K562 (cell line): ENCODE measurements around the gene TIMM44. TPM values are rescaled to one million over a fixed set of nuclear protein-coding genes. Genes with fewer than 3 reads are reported as not detected.

Source experiments
- BHLHE40 ChIP-seq: IDR thresholded peaks from 2 replicates; pipeline ENCODE4 v1.6.1; 2011; ENCODE audit warnings: low read length, improper control_type of control experiment
- CXXC5 ChIP-seq: fragments of 250-450 bp; sonication (Bioruptor Pico); IDR thresholded peaks from 2 replicates; pipeline ENCODE4 v1.8.0; 2022; ENCODE audit warnings: inconsistent platforms, mild to moderate bottlenecking, moderate library complexity
- DPF2 ChIP-seq: fragments of 450-650 bp; IDR thresholded peaks from 2 replicates; pipeline ENCODE4 v1.6.1; 2016
- E2F3 ChIP-seq: fragments of 250-450 bp; sonication (Bioruptor Pico); IDR thresholded peaks from 2 replicates; pipeline ENCODE4 v1.4.0; 2020; ENCODE audit warnings: mild to moderate bottlenecking
- ERF ChIP-seq: fragments of 450-650 bp; formaldehyde crosslinking; IDR thresholded peaks from 2 replicates; pipeline ENCODE4 v1.4.0; 2020; ENCODE audit warnings: mild to moderate bottlenecking, mixed read lengths
- HLTF ChIP-seq: fragments of 450-650 bp; IDR thresholded peaks from 2 replicates; pipeline ENCODE4 v1.6.1; 2016
- HNRNPK ChIP-seq: fragments of 200-400 bp; formaldehyde crosslinking; IDR thresholded peaks from one replicate; pipeline ENCODE4 v1.6.1; 2018; ENCODE audit warnings: mild to moderate bottlenecking, low read depth, low read length; ENCODE audit not compliant: poor library complexity, severe bottlenecking
- IRF2 ChIP-seq: sonication (generic); formaldehyde crosslinking; IDR thresholded peaks from 2 replicates; pipeline ENCODE4 v1.8.1; 2022; ENCODE audit warnings: mild to moderate bottlenecking, missing genetic modification reagents
- OTX1 ChIP-seq: fragments of 450-650 bp; formaldehyde crosslinking; IDR thresholded peaks from 2 replicates; pipeline ENCODE4 v1.4.0; 2022; ENCODE audit warnings: mild to moderate bottlenecking
- POLR2B ChIP-seq: fragments of 450-650 bp; IDR thresholded peaks from 2 replicates; pipeline ENCODE4 v1.6.1; 2018; ENCODE audit warnings: low read depth; ENCODE audit not compliant: partially characterized antibody
- SAFB ChIP-seq: fragments of 200-400 bp; formaldehyde crosslinking; IDR thresholded peaks from 2 replicates; pipeline ENCODE4 v1.6.1; 2017; ENCODE audit warnings: low read depth, low read length, borderline replicate concordance
- SMARCE1 ChIP-seq: fragments of 450-650 bp; IDR thresholded peaks from 2 replicates; pipeline ENCODE4 v1.7.1; 2016; ENCODE audit warnings: mild to moderate bottlenecking
- SREBF2 ChIP-seq: sonication (generic); formaldehyde crosslinking; IDR thresholded peaks from 2 replicates; pipeline ENCODE4 v1.4.0; 2020; ENCODE audit warnings: mild to moderate bottlenecking, missing genetic modification reagents
- TEAD1 ChIP-seq, 2 experiments: fragments of 450-650 bp in 1 of 2; sonication (generic) in 1 of 2; formaldehyde crosslinking; IDR thresholded peaks; 2 replicates each; pipeline versions ENCODE4 v1.4.0 to v1.8.0; 2020 to 2022; ENCODE audit warnings: mild to moderate bottlenecking in 2 of 2, missing genetic modification reagents in 1 of 2
- ZMIZ1 ChIP-seq, 2 experiments: fragments of 150-350 bp in 1 of 2; IDR thresholded peaks; 2 replicates each; pipeline ENCODE4 v1.6.1; 2012 to 2016; ENCODE audit warnings: low read depth in 2 of 2, low read length in 2 of 2, mild to moderate bottlenecking in 1 of 2, moderate library complexity in 1 of 2
- ZNF12 ChIP-seq: sonication (generic); formaldehyde crosslinking; IDR thresholded peaks from 2 replicates; pipeline ENCODE4 v1.4.0; 2020; ENCODE audit warnings: mild to moderate bottlenecking, missing genetic modification reagents
- ZNF282 ChIP-seq: sonication (generic); formaldehyde crosslinking; IDR thresholded peaks from 2 replicates; pipeline ENCODE4 v1.8.1; 2023; ENCODE audit warnings: missing genetic modification reagents
- ZNF41 ChIP-seq: fragments of 250-450 bp; sonication (Bioruptor Pico); conservative IDR thresholded peaks from 2 replicates; pipeline ENCODE4 v1.4.0; 2020; ENCODE audit warnings: mild to moderate bottlenecking
- polyA plus RNA-seq, 8 experiments: library from polyadenylated mRNA; depleted of rRNA in 4 of 8; stranded (reverse) in 5 of 8; unstranded in 3 of 8; fragments of >200 nt; fragmentation: Nextera tagmentation in 2 of 8; fragmentation: Illumina TruSeq in 1 of 8; extraction: Ambion mirVana in 2 of 8; extraction: Trizol in 1 of 8; gene quantifications; 2 replicates each; pipeline versions ENCODE4 v1.2.1 to v1.2.3, GENCODE V29; 2011 to 2014; ENCODE audit warnings: inconsistent platforms in 1 of 8, missing spikeins in 1 of 8
- total RNA-seq, 7 experiments: library from RNA; depleted of rRNA in 6 of 7; stranded (reverse); fragments of >200 nt in 6 of 7; fragmentation: Illumina TruSeq in 2 of 7; extraction: Trizol in 2 of 7; gene quantifications; 2 replicates each; pipeline versions ENCODE4 v1.2.1 to v1.2.3, GENCODE V29; 2011 to 2021; ENCODE audit warnings: low replicate concordance in 1 of 7
- TF ChIP-seq, protein P1 (sequence below): fragments of 250-450 bp; sonication (Bioruptor Pico); IDR thresholded peaks from 2 replicates; pipeline ENCODE4 v1.4.0; 2020

Gene TIMM44
- total and polyA plus RNA-seq, 9 of the 15 experiments (the other 6 are each of a cell fraction or from before 2014, with no cell fraction given), result 10.3 to 231 (median 89.3) TPM

DNA sequence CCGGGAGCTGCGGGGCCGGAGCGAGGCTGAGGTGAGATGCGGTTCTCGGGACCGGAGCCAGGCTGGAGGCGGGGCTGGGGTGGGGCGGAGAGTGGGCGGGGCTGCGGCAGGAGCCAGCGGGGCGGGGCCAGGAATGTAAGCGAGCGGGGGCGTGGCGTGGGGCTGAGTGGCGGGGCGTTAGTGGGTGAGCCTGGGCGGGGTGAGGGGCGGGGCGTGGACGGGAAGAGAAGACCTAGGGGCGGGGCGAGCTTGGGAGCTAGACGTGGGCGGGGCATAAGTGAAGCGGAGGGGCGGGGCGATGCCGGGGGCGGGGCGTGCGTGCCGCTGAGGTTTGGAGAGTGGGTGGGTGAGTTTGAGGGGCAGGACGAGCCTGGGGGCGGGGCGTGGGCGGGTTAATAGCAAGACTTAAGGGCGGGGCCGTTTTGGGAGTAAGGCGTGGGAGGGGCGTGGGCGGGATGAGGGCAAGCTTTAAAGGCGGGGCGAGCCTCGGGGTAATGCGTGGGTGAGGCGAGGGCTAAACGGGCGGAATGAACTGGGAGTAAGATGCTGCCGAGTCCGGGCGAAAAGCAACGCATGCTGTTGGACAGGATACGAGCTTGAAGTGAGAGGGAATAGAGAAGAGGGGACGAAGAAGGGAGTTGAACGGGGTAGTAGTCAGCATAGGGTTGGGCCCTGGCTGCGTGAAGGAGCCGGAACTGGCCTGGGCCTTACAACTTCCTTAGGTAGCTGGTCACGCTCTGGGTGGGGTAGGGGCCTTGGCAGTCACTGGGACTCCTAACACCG lies 22.8 kb downstream of the TIMM44 start (continued):
- TF ChIP-seq ZMIZ1 (IDR thresholded peaks at IDR 0.05; ENCODE audit: low read depth in 2 of 2, low read length in 2 of 2) (0 out of 4 replicates have a peak, but pooled peaks of 1 of the 2 experiments have one; percentile 31), SMARCE1 (0 out of 2 replicates have a peak, but pooled peaks have one; percentile 37), HNRNPK (no peak), SAFB (no peak), CXXC5 (CRISPR knock-in tag) (peak; percentile 69), BHLHE40 (no peak), DPF2 (peak; percentile 70), OTX1 (CRISPR knock-in tag) (peak; percentile 91), TEAD1 (CRISPR knock-in tag; IDR thresholded peaks at IDR 0.05) (0 out of 4 replicates have a peak, but pooled peaks of 1 of the 2 experiments have one; percentile 73), SREBF2 (CRISPR knock-in tag) (no peak), ZNF41 (CRISPR knock-in tag) (no peak), ZNF12 (CRISPR knock-in tag) (peak; percentile 79; the same call in 1 of the 2 replicates), ZNF282 (CRISPR knock-in tag) (no peak), IRF2 (CRISPR knock-in tag) (no peak), HLTF (0 out of 2 replicates have a peak, but pooled peaks have one; percentile 63), ERF (peak; percentile 29; the same call in 1 of the 2 replicates), POLR2B (peak; percentile 56), E2F3 (CRISPR knock-in tag) (0 out of 2 replicates have a peak, but pooled peaks have one; percentile 16)
- TF ChIP-seq, protein P1, sequence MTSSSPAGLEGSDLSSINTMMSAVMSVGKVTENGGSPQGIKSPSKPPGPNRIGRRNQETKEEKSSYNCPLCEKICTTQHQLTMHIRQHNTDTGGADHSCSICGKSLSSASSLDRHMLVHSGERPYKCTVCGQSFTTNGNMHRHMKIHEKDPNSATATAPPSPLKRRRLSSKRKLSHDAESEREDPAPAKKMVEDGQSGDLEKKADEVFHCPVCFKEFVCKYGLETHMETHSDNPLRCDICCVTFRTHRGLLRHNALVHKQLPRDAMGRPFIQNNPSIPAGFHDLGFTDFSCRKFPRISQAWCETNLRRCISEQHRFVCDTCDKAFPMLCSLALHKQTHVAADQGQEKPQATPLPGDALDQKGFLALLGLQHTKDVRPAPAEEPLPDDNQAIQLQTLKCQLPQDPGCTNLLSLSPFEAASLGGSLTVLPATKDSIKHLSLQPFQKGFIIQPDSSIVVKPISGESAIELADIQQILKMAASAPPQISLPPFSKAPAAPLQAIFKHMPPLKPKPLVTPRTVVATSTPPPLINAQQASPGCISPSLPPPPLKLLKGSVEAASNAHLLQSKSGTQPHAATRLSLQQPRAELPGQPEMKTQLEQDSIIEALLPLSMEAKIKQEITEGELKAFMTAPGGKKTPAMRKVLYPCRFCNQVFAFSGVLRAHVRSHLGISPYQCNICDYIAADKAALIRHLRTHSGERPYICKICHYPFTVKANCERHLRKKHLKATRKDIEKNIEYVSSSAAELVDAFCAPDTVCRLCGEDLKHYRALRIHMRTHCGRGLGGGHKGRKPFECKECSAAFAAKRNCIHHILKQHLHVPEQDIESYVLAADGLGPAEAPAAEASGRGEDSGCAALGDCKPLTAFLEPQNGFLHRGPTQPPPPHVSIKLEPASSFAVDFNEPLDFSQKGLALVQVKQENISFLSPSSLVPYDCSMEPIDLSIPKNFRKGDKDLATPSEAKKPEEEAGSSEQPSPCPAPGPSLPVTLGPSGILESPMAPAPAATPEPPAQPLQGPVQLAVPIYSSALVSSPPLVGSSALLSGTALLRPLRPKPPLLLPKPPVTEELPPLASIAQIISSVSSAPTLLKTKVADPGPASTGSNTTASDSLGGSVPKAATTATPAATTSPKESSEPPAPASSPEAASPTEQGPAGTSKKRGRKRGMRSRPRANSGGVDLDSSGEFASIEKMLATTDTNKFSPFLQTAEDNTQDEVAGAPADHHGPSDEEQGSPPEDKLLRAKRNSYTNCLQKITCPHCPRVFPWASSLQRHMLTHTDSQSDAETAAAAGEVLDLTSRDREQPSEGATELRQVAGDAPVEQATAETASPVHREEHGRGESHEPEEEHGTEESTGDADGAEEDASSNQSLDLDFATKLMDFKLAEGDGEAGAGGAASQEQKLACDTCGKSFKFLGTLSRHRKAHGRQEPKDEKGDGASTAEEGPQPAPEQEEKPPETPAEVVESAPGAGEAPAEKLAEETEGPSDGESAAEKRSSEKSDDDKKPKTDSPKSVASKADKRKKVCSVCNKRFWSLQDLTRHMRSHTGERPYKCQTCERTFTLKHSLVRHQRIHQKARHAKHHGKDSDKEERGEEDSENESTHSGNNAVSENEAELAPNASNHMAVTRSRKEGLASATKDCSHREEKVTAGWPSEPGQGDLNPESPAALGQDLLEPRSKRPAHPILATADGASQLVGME (CRISPR knock-in tag), result no peak
